WTC11 (cell line): ENCODE results near the gene TUBB4B.

ENCODE experiments used
- ATF1 ChIP-seq: sonication (generic); formaldehyde crosslinking; IDR thresholded peaks from 2 replicates; pipeline ENCODE4 v1.8.1; 2023; ENCODE audit warnings: mild to moderate bottlenecking, moderate library complexity, missing genetic modification reagents
- E2F1 ChIP-seq: sonication (generic); formaldehyde crosslinking; IDR thresholded peaks from 2 replicates; pipeline ENCODE4 v1.8.0; 2022; ENCODE audit warnings: mild to moderate bottlenecking, missing genetic modification reagents
- MLX ChIP-seq: sonication (generic); formaldehyde crosslinking; IDR thresholded peaks from 2 replicates; pipeline ENCODE4 v1.8.1; 2023; ENCODE audit warnings: mild to moderate bottlenecking, missing genetic modification reagents, moderate library complexity
- ZMAT4 ChIP-seq: fragments of 250-450 bp; sonication (Bioruptor Pico); IDR thresholded peaks from 2 replicates; pipeline ENCODE4 v1.9.0; 2021; ENCODE audit warnings: mild to moderate bottlenecking
- ZNF281 ChIP-seq: sonication (generic); formaldehyde crosslinking; IDR thresholded peaks from 2 replicates; pipeline ENCODE4 v1.8.0; 2023; ENCODE audit warnings: mild to moderate bottlenecking, missing genetic modification reagents
- ZNF416 ChIP-seq: fragments of 250-450 bp; sonication (Bioruptor Pico); IDR thresholded peaks from 2 replicates; pipeline ENCODE4 v1.9.0; 2021; ENCODE audit warnings: mild to moderate bottlenecking, inconsistent platforms
- ZNF425 ChIP-seq: fragments of 250-450 bp; sonication (Bioruptor Pico); conservative IDR thresholded peaks from 2 replicates; pipeline ENCODE4 v1.9.0; 2021; ENCODE audit warnings: mild to moderate bottlenecking
- TF ChIP-seq, protein P1 (sequence below): fragments of 200-600 bp; IDR thresholded peaks from 2 replicates; pipeline ENCODE4 v1.8.0; 2022; ENCODE audit warnings: antibody characterized with exemption
- TF ChIP-seq, protein P2 (sequence below): sonication (generic); formaldehyde crosslinking; IDR thresholded peaks from 2 replicates; pipeline ENCODE4 v1.8.0; 2022; ENCODE audit warnings: mild to moderate bottlenecking, missing genetic modification reagents
- TF ChIP-seq, protein P3 (sequence below): sonication (generic); formaldehyde crosslinking; IDR thresholded peaks from 2 replicates; pipeline ENCODE4 v1.8.1; 2022; ENCODE audit warnings: low read depth, mild to moderate bottlenecking, moderate library complexity, missing genetic modification reagents, borderline replicate concordance
- TF ChIP-seq, protein P4 (sequence below): sonication (generic); formaldehyde crosslinking; IDR thresholded peaks from 2 replicates; pipeline ENCODE4 v1.8.0; 2022; ENCODE audit warnings: mild to moderate bottlenecking, missing genetic modification reagents
- TF ChIP-seq, protein P5 (sequence below): fragments of 250-450 bp; sonication (Bioruptor Pico); IDR thresholded peaks from 2 replicates; pipeline ENCODE4 v1.9.0; 2021; ENCODE audit warnings: moderate library complexity, mild to moderate bottlenecking, inconsistent platforms, borderline replicate concordance

DNA sequence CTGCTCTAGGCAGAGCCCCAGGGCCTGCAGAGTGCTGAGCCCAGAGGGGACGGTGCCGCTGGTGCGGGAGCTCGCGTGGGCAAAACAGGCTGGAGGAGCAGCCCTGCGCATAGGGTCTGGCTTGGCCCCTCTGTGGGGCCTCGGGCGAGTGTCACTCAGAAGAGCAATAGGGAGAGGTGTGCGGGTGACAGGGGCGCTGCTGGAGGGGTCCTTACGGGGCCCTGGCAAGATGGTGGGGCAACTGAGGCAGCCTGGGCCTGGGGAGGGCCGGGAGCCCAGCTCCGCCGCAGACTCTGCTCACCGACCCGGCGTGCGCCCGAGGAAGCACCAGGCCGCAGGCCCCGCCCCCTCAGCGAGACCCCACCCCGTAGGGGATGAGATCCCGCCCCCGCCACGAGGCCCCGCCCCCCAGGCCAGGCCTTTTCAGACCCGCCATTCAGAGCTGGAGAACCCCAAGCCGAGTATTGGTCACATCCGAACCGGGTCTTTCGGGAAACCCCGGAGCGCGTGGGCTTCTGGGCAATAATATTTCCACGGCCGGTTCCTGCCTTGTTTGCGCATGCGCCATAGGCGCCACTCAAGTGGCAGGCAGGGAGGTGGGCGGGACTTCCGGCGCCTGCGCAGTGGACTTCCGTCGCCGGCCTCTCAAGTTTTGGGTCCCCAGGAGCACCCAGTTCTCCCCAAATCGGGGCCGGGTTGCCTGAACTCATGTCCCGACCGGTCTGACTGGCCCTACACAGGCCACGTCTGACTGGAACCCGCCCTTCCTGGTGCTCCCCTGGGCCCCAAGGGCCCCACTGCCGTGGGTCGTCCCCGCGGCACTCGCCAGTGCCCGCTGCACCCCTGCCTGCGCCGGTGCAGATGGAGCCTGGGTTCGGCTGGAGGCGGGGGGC, 17.8 kb upstream of the TUBB4B start:
- no peak for TF ChIP-seq ATF1 (CRISPR knock-in tag)
- TF ChIP-seq, protein P1, sequence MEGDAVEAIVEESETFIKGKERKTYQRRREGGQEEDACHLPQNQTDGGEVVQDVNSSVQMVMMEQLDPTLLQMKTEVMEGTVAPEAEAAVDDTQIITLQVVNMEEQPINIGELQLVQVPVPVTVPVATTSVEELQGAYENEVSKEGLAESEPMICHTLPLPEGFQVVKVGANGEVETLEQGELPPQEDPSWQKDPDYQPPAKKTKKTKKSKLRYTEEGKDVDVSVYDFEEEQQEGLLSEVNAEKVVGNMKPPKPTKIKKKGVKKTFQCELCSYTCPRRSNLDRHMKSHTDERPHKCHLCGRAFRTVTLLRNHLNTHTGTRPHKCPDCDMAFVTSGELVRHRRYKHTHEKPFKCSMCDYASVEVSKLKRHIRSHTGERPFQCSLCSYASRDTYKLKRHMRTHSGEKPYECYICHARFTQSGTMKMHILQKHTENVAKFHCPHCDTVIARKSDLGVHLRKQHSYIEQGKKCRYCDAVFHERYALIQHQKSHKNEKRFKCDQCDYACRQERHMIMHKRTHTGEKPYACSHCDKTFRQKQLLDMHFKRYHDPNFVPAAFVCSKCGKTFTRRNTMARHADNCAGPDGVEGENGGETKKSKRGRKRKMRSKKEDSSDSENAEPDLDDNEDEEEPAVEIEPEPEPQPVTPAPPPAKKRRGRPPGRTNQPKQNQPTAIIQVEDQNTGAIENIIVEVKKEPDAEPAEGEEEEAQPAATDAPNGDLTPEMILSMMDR: no peak
- TF ChIP-seq ZNF416 (CRISPR knock-in tag): no peak
- TF ChIP-seq MLX (CRISPR knock-in tag): no peak
- no peak for TF ChIP-seq ZNF425 (CRISPR knock-in tag)
- TF ChIP-seq, protein P2, sequence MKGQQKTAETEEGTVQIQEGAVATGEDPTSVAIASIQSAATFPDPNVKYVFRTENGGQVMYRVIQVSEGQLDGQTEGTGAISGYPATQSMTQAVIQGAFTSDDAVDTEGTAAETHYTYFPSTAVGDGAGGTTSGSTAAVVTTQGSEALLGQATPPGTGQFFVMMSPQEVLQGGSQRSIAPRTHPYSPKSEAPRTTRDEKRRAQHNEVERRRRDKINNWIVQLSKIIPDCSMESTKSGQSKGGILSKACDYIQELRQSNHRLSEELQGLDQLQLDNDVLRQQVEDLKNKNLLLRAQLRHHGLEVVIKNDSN (CRISPR knock-in tag): peak; percentile 23; the same call in 1 of the 2 replicates
- no peak for TF ChIP-seq E2F1 (CRISPR knock-in tag)
- TF ChIP-seq, protein P3, sequence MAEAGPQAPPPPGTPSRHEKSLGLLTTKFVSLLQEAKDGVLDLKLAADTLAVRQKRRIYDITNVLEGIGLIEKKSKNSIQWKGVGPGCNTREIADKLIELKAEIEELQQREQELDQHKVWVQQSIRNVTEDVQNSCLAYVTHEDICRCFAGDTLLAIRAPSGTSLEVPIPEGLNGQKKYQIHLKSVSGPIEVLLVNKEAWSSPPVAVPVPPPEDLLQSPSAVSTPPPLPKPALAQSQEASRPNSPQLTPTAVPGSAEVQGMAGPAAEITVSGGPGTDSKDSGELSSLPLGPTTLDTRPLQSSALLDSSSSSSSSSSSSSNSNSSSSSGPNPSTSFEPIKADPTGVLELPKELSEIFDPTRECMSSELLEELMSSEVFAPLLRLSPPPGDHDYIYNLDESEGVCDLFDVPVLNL (CRISPR knock-in tag): no peak
- TF ChIP-seq, protein P4, sequence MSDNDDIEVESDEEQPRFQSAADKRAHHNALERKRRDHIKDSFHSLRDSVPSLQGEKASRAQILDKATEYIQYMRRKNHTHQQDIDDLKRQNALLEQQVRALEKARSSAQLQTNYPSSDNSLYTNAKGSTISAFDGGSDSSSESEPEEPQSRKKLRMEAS (CRISPR knock-in tag): no peak
- no peak for TF ChIP-seq ZNF281
- TF ChIP-seq, protein P5, sequence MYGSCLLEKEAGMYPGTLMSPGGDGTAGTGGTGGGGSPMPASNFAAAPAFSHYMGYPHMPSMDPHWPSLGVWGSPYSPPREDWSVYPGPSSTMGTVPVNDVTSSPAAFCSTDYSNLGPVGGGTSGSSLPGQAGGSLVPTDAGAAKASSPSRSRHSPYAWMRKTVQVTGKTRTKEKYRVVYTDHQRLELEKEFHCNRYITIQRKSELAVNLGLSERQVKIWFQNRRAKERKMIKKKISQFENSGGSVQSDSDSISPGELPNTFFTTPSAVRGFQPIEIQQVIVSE: no peak
- no peak for TF ChIP-seq ZMAT4 (CRISPR knock-in tag)
